T-helper 22 cell (primary cell): ENCODE results near the gene EML4.
"Not testable (repeated sequence)": the region's sequence is repeated elsewhere in the genome, so short reads cannot be mapped to it uniquely, and the experiment has no call there.

ENCODE experiments used
- DNase-seq: peaks from one replicate; pipeline ENCODE4 v3.0.0-alpha.2; 2020; ENCODE audit warnings: low read depth

Gene EML4

GRCh38 chr2:42334865-42335264, 165.7 kb downstream of the EML4 start:
- DNase-seq: not testable (repeated sequence)

DNA sequence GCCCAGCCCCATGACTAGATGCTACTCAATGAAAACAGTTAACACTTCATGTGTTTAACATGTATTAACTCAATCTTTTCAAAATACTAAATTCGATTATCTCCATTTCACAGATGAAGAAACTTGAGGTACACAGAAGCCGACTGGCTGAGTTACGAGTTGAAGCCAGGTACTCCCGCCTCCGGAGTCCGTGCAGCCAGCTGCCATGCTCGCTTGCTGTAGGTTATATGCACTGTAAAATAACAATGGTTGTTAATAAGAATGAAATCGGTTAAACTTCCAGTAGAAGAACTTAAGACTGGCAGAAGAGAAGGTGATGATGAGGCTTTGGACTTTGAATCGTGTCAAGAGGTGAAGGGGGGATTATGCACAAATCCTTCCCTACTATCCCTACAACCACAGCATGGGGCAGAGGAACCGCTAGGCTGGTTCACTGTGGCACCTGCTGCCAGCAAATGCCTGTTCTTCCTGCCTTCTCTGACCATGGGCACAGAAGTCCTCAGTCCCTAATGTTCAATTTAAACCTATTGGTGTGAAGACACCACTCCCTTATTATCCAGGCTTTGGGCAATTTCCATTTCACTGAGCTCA, 166.5 kb downstream of the EML4 start:
- no peak for DNase-seq

GRCh38 chr2:42336361-42336965, 167.3 kb downstream of the EML4 start:
- DNase-seq: no peak

- DNase-seq: no peak
These were observed 168.2 kb downstream of the EML4 start for GRCh38 chr2:42337356-42337820.

DNA sequence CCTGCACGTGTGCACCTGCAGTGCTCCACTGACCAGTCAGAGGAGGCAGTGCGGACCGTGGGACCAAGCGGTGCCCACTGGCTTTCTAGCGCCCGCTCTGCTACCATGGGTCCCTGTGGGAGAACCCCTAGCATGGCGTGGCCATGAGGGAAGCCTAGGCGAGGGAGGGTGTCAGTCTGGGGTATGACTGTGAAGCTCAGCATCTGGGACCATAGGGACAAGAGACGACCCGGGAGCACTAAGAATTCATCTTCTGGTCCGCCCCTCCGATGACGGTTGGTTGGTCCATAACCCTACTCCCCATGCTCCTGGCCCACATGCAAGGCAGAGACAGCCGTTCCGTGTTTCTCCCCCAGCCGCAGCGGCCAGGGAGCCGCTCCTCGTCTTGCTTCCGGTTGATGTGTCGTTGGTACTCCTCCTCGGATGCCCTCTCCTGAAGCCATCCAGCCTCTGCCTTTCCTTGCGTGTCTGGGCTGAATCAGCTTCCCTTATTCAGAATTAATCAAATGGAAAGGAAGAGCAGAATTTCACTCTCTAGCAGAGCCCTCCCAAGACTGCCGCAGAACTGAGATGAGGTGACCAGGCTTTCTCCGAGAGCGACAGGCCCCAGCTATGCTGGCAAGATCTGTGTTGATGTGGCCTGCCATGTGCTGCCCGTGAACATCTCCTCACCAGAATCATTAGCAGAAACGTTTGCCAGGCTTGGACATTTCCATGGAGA, 168.9 kb downstream of the EML4 start:
- no peak for DNase-seq

DNA sequence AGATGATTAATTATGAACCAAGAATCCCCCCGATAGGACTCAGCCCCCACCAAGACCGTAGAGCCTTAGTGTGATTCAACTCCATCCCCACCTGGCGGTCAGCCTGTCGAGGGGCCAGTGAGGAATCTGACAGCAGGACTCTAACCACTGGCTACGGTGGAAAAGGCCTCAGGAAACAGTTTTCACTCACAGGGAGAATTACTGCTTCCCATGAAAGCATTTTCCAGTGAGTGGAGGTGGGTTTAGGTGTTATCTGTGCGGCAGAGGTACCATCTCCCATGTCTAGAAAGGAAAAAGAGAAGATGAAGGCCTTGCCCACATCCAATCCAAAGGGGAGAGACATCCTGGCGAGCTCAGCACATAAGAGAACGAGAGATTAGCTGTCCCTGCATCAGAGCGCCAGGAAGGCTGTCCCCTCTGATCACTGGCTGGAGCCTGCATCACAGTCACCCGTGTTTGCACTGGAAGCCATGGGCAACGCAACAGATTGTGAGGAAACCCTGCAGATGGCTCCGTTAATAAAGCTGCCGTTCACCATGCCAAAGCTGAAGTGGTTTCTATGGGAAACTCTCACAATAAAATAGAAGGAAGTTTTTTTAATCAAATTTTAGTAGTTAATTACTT, 169.5 kb downstream of the EML4 start:
- no peak for DNase-seq

DNA sequence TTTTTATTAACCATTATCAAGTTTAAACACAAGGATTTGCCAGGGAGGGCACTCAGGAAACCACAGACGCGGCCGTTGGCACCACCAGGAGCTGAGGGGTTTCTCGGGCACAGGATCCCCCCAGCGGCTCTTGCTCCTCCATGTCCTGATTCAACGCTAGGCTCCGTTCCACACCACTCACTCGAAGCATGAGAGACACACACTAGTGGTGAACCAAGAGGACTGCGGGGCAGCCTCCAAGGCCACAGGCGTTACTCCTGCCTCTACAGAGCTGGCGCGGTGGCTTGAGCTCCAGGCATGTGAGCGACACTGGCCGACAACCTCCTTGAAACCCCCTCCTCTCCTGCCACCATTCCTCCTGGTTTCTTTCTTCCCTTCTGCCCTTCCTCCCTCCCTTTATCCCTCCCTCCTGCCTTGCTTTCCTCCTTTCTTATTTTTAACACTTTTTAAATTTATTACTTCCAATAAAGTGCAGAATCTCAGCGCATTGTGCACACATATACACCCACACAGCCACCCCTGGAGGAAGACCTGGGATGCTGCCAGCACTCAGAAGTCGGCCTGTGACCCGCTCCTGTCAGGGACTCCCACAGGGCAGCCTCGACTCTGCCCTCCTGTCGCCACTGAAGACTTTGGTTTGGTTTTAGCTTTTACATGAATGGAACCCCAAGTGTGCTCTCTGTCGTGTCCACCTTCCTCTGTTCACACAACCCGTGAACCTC, 170.2 kb downstream of the EML4 start:
- no peak for DNase-seq

- DNase-seq: no peak
These were observed 171.1 kb downstream of the EML4 start for GRCh38 chr2:42340045-42340937.

DNA sequence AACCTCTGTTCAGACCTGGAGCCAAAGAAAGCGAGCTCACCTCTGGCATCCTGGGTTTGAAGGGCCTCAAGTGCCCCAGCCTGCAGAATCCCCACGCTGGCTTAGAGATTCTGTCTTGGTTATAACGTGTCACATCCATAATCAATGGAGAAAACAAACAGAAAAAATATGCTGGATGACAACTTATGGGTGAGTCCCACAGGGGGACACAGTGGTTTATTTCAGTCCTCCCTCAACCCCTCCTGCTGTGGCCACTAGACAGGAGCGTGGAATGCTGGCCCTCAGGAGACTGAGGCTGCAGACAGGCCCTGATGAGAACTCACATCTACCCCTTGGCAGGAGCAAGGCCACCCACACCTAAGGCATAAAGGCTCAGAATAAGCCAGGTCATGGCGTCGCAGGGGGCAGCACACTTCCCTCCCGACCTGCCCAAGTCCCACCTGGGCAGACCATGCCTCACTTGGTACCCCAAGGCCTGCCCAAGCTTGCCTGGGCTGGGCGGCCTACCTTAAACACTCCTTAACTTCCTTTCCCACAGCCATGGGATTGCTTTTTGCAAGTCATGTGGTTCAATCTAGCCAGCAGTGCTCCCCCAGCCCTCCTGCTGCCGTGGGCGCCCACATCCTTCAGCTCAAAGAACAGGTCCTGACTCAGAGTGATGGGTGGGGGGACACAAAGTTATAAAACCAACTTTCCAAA, 171.9 kb downstream of the EML4 start:
- DNase-seq: no peak

DNA sequence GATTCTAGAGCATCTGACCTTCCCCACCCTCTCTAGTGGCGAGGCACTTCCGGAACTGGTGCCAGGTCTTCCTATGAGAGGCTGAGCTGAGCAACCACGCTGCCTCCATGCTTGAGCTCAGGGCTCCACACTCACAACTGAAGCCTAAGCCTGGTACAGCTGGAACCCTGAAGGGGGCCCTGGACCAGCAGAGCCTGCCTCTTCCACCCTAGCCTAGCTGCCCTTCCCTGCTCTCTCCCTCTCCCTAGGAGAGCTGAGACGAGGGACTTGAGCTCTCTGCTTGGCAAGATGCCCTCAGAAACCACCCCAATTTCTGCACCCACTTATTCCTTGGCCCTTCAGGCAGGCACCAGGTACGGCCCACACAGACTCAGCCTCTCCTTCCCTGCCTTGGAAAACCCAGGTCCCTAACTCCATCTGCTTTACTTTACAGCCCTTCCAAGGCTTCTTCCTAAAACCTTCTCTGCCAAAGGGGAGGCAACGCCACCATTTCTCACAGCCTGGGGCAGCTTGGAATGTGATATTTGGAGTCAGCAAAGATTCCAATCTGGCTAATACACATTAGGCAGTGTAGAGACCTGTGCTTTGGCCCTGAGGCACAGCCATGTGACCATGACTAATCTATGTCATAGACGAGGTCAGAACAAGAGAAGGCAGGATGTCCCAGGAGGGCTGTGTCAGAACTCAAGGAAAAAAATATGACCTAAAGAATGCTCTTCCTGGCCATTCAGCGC, 173.1 kb downstream of the EML4 start:
- DNase-seq: no peak

DNA sequence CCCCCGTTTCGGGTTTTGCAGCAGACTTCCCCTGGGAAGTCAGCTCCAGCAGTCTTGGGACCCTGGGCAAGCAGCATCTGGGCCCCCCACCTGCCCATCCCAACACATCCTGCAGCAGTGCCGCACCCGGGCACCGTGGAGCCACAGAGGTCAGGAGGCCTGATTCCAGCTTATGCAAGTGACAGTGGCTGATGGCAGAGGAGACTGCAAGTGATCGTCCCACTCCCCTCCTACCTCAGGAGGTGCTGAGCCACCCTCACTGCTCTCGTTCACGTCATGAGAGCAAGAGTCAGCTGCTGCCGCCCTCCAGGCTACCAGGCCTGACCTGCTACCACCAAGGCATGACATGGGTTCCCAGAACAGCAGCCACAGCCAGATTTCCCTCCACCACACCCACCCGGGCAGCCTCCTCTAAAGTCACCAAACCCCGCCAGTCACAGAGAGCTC, 173.7 kb downstream of the EML4 start:
- no peak for DNase-seq

DNA sequence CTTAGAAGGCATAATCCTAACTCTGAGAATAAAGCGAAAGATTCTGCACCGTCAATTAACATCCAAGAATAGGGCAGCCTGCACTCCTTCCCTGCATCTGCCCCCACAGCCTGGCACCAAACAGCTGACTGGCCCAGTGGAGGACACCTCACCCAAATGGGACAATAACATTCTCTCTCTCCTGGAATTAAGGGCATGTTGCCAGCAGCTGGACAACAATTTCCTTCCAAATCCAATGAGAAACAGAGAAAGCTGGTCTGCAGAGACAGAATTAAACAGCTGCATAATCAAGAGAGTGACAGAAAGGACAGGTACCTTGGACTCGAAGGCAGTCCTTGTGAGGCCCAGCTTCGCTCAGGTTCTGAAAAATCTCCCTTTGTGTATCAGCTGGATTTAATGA, 176.8 kb downstream of the EML4 start:
- DNase-seq: no peak

GRCh38 chr2:42346856-42347255, 177.7 kb downstream of the EML4 start:
- not testable (repeated sequence) for DNase-seq

DNA sequence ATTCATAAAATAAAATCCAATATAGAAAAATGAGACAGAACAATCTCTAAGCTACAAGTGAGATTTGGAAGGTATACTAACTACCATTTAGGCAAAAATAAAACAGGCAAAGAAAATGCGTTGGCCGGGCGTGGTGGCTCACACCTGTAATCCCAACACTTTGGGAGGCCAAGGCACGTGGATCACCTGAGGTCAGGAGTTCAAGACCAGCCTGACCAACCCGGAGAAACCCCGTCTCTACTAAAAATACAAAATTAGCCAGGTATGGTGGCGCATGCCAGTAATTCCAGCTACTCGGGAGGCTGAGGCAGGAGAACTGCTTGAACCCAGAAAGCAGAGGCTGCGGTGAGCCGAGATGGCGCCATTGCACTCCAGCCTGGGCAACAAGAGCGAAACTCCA, 178.4 kb downstream of the EML4 start:
- DNase-seq: not testable (repeated sequence)

- no peak for DNase-seq
These were observed 179.1 kb downstream of the EML4 start for GRCh38 chr2:42348113-42348805.

DNA sequence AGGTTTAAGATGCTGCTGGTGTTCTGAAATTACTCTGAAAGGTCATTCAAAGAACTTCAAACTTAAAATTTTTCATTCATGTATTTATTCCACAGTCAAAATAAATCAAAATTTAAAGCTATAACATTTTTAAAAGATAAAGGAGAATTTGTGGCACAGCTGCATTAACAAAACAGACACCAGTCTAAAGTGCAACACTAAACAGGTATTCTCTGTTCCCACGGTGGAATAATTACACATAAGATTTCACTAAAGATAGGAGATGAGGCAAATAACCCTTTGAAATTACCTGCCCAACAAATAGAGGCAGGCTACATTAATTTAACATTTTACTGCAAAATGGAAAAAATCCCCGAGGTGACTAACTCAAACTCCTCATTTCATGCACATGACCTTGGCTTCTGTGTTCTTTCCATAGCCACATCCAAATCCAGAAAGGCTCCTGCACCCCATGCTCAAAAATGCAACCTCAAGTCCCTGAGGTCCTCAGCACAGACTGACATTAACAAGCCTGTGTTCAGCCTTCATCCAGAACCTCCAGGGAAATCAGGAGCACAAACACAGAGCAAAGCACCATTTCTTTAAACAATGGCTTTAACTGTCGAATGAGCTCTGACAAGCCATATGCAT, 181.4 kb downstream of the EML4 start:
- DNase-seq: no peak

DNA sequence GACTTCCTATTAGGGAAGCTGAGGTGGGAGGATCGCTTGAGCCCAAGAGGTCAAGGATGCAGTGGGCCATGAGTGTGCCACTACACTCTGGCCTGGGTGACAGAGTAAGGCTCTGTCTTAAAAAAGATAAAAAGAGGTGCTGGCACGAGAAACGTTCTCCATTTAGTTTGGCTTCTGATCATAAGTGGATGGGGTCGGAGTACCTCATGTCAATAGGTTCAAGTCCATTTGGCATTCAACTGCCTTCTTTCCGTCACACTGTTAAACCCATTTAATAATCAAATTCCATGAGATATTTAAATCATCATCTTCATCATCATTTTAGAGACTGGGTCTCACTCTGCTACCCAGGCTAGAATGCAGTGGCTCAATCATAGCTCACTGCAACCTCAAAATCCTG, 182.7 kb downstream of the EML4 start:
- DNase-seq: no peak

DNA sequence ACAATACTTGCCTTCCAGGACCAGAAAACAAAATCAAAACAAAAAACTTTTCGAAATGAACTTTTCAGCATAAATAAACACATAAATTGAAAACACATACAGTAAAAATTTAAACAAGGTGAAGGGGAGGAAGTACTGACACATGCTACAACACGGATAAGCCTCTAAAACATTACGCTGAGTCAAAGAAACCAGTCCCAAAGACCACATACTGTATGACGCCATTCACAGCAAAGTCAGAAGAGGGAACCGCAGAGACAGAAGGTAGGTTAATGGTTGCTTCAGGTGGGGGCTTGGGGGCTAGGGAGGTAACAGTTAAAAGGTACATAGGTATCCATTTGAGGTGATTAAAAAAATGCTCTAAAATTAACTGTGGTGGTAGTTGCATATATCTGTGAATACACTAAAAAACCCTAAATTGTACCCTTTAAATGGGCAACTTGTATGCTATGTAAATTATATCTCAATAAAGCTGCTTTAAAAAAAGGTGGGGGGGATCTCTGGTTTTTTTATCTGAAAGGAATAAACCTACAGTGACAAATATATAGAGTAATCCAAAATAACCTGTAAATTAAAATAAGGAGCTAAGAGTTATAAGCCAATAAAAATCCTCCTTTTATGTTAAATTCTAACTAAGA, 184.8 kb downstream of the EML4 start:
- DNase-seq: no peak
